ENCODE measurements around the gene GPR108. TPM values are rescaled to one million over a fixed set of nuclear protein-coding genes. Genes with fewer than 3 reads are reported as not detected.

The GPR108 gene
- total RNA-seq, 1 donor from 2014 or later = 38.3 TPM

- Histone ChIP-seq H3F3A (ENCODE audit: low read depth) (no peaks in the 10 kb centered on the region), H3K4me2 (no peak overlapping the region), H3K4me1 (no peaks in the 10 kb centered on the region), H2AFZ (replicated peaks) (no peak overlapping the region), H3K27me3 (no peaks in the 10 kb centered on the region), H3K9ac (no peak overlapping the region), H3K36me3 (no peaks in the 10 kb centered on the region), H3K9me3 (ENCODE audit: low read depth) (no peaks in the 10 kb centered on the region), H3K4me3 (no peak overlapping the region), H4K20me1 (ENCODE audit: low read depth) (no peaks in the 10 kb centered on the region), H3K79me2 (ENCODE audit: low read depth) (no peaks in the 10 kb centered on the region), H3K27ac (no peak overlapping the region)
- H3K4me1 Mint-ChIP-seq = peaks cover 7% of the 10 kb centered on the region
- no peak overlapping the region for H3K27ac Mint-ChIP-seq
- no peak for DNase-seq (ENCODE audit: low spot score)
- no peak overlapping the region for H3K4me3 Mint-ChIP-seq
- H3K9me3 Mint-ChIP-seq = no peaks in the 10 kb centered on the region
- H3K27me3 Mint-ChIP-seq (ENCODE audit: insufficient read depth, low read depth) = peaks cover 8% of the 10 kb centered on the region
- TF ChIP-seq EZH2 (IDR thresholded peaks at IDR 0.05) (no peak), EZH2phosphoT487 (IDR thresholded peaks at IDR 0.05) (no peak), CTCF (IDR thresholded peaks at IDR 0.05) (no peak)
- no peaks in the 10 kb centered on the region for H3K36me3 Mint-ChIP-seq
Measured at GRCh38 chr19:6723738-6724137, 13.6 kb downstream of the GPR108 start.

- H3K27me3 ChIP-seq = no peaks in the 10 kb centered on the region
- no peak overlapping the region for H2AFZ ChIP-seq (replicated peaks)
- no peak overlapping the region for H3K9ac ChIP-seq
- no peak overlapping the region for H3K27ac ChIP-seq
- no peak for DNase-seq (ENCODE audit: low spot score)
- Mint-ChIP-seq H3K27me3 (ENCODE audit: insufficient read depth, low read depth) (peaks cover 11% of the 10 kb centered on the region), H3K9me3 (no peaks in the 10 kb centered on the region), H3K4me1 (peaks cover 7% of the 10 kb centered on the region), H3K27ac (no peak overlapping the region), H3K4me3 (no peak overlapping the region), H3K36me3 (no peaks in the 10 kb centered on the region)
- no peaks in the 10 kb centered on the region for H3K36me3 ChIP-seq
- no peaks in the 10 kb centered on the region for H3K9me3 ChIP-seq (ENCODE audit: low read depth)
- TF ChIP-seq EZH2phosphoT487 (IDR thresholded peaks at IDR 0.05) = no peak
- no peak for TF ChIP-seq CTCF (IDR thresholded peaks at IDR 0.05)
- no peak for TF ChIP-seq EZH2 (IDR thresholded peaks at IDR 0.05)
- H3K79me2 ChIP-seq (ENCODE audit: low read depth) = no peaks in the 10 kb centered on the region
- H3K4me1 ChIP-seq = no peaks in the 10 kb centered on the region
- no peak overlapping the region for H3K4me2 ChIP-seq
- no peaks in the 10 kb centered on the region for H3F3A ChIP-seq (ENCODE audit: low read depth)
- H4K20me1 ChIP-seq (ENCODE audit: low read depth) = no peaks in the 10 kb centered on the region
- H3K4me3 ChIP-seq = no peak overlapping the region
Measured at GRCh38 chr19:6723108-6723618, 14.2 kb downstream of the GPR108 start.

DNA sequence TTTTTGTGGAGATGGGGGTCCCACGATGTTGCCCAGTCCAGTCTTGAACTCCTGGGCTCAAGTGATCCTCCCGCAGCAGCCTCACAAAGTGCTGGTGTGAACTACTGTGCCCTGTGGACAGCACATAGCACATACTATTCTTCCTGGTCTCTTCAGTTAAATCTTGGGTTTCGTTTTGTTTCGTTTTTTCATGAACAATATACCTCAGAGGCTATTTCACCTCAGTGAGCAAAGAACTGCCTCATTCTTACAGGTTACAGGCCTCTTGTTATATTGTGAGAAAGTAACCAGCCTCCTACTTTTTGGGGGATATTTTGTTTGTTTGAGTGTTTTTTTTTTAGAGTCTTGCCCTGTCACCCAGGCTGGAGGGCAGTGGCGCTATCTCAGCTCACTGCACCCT lies 15.6 kb downstream of the GPR108 start:
- no peak overlapping the region for H3K4me3 Mint-ChIP-seq
- peaks cover 11% of the 10 kb centered on the region for H3K4me1 Mint-ChIP-seq
- Histone ChIP-seq H3K4me1 (no peaks in the 10 kb centered on the region), H3K9me3 (ENCODE audit: low read depth) (no peaks in the 10 kb centered on the region), H3K36me3 (no peaks in the 10 kb centered on the region), H3K27me3 (no peaks in the 10 kb centered on the region), H3K9ac (no peak overlapping the region), H2AFZ (replicated peaks) (no peak overlapping the region), H4K20me1 (ENCODE audit: low read depth) (no peaks in the 10 kb centered on the region), H3F3A (ENCODE audit: low read depth) (peaks cover 4% of the 10 kb centered on the region), H3K27ac (no peak overlapping the region), H3K4me2 (no peak overlapping the region), H3K4me3 (no peak overlapping the region), H3K79me2 (ENCODE audit: low read depth) (no peaks in the 10 kb centered on the region)
- H3K36me3 Mint-ChIP-seq = no peaks in the 10 kb centered on the region
- H3K9me3 Mint-ChIP-seq = peaks cover 5% of the 10 kb centered on the region
- no peak for DNase-seq (ENCODE audit: low spot score)
- peaks cover 16% of the 10 kb centered on the region for H3K27me3 Mint-ChIP-seq (ENCODE audit: insufficient read depth, low read depth)
- no peak overlapping the region for H3K27ac Mint-ChIP-seq
- TF ChIP-seq CTCF (IDR thresholded peaks at IDR 0.05) (no peak), EZH2phosphoT487 (IDR thresholded peaks at IDR 0.05) (no peak), EZH2 (IDR thresholded peaks at IDR 0.05) (no peak)
